Measurements from ENCODE around the gene DCBLD1. TPM values are rescaled to one million over a fixed set of nuclear protein-coding genes. Genes with fewer than 3 reads are reported as not detected.

Gene DCBLD1
- polyA plus RNA-seq, 1 donor (not counting 4 experiments of a cell fraction or from before 2014, with no cell fraction given), result 21.7 TPM

DNA sequence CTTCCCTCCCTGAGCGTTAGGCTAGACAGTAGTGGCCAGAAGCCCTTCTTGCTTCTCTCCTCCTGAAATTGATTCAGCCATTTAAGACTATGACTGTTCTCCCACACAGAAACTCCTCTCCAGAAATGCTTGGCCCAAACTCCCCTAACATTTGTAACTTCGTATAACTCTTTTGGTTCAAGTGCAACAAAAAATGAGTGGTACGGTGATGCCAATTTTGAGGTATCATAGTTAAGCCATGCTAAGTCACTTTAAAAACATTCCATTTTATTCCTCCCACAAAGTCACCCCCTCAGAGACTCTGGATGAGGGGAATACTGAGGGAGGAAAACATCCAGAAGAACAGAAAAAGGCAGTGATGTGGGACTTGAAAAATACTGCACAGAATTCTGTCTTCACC, 35.6 kb upstream of the DCBLD1 start:
- H3K4me1 ChIP-seq (ENCODE audit: control insufficient read depth, extremely low read depth, insufficient read depth, low read length), result peaks cover 40% of the 10 kb centered on the region

DNA sequence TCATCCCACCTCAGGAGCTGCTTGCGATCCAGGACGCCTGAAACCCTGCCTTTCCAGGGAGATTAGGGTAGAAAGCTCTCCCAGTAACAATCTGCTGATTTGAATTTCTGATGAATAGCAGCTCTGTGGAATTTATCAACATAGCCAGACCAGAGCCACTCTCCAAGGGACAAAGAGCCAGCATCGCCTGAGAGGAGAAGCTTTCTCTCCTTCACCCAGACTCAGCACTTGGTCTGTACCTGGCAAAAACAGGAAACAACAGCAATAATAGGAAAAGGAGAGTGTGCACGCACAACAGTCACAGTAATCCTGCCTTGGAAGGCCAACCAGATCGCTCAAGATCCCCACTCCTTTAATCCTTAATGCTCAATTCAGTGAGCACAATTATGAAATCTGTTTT, 34.5 kb upstream of the DCBLD1 start:
- Histone ChIP-seq H3K27me3 (ENCODE audit: control insufficient read depth, extremely low read depth, insufficient read depth, low read length) (no peaks in the 10 kb centered on the region), H3K4me1 (ENCODE audit: control insufficient read depth, extremely low read depth, insufficient read depth, low read length) (peaks cover 37% of the 10 kb centered on the region), H3K79me2 (ENCODE audit: control insufficient read depth, insufficient read depth, low read length) (no peaks in the 10 kb centered on the region), H3K36me3 (ENCODE audit: control insufficient read depth in 2 of 2, extremely low read depth in 1 of 2, insufficient read depth in 2 of 2, low read length in 2 of 2) (no peaks in the 10 kb centered on the region), H2AFZ (ENCODE audit: control insufficient read depth, low read length) (peak overlapping the region; percentile 81), H3K4me3 (ENCODE audit: control insufficient read depth in 2 of 3, extremely low read depth in 1 of 3, insufficient read depth in 2 of 3, low read depth in 1 of 3, low read length in 3 of 3) (no peak overlapping the region), H3K9ac (ENCODE audit: control insufficient read depth, extremely low read depth, insufficient read depth, low read length) (no peak overlapping the region), H3K4me2 (ENCODE audit: control insufficient read depth, extremely low read depth, insufficient read depth, low read depth, low read length) (peak overlapping the region; percentile 2), H3K9me3 (ENCODE audit: control insufficient read depth, low read depth, low read length) (no peaks in the 10 kb centered on the region), H4K20me1 (ENCODE audit: control insufficient read depth, extremely low read depth, insufficient read depth, low read length) (no peaks in the 10 kb centered on the region), H3K27ac (ENCODE audit: control insufficient read depth, insufficient read depth, low read length) (peak overlapping the region; percentile 42), H3K9me1 (ENCODE audit: control insufficient read depth, extremely low read depth, insufficient read depth, low read length) (no peaks in the 10 kb centered on the region)
- no peak for TF ChIP-seq EZH2 (IDR thresholded peaks at IDR 0.05; ENCODE audit: low read length)
- TF ChIP-seq, protein P1, sequence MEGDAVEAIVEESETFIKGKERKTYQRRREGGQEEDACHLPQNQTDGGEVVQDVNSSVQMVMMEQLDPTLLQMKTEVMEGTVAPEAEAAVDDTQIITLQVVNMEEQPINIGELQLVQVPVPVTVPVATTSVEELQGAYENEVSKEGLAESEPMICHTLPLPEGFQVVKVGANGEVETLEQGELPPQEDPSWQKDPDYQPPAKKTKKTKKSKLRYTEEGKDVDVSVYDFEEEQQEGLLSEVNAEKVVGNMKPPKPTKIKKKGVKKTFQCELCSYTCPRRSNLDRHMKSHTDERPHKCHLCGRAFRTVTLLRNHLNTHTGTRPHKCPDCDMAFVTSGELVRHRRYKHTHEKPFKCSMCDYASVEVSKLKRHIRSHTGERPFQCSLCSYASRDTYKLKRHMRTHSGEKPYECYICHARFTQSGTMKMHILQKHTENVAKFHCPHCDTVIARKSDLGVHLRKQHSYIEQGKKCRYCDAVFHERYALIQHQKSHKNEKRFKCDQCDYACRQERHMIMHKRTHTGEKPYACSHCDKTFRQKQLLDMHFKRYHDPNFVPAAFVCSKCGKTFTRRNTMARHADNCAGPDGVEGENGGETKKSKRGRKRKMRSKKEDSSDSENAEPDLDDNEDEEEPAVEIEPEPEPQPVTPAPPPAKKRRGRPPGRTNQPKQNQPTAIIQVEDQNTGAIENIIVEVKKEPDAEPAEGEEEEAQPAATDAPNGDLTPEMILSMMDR (optimal IDR thresholded peaks at IDR 0.05 in 1 of 3, IDR thresholded peaks at IDR 0.05 in 1 of 3, conservative IDR thresholded peaks at IDR 0.05 in 1 of 3; ENCODE audit: extremely low read depth in 1 of 3, insufficient read depth in 2 of 3, low read length in 3 of 3), result no peak
- dilution Hi-C loops (cut with MboI; ENCODE audit: extremely low pct_ligation_motif_present, low sequenced_read_pairs), result no loop called here
- DNase-seq (ENCODE audit: low read depth, low spot score) (no peak), FAIRE-seq (peak; percentile 67)

More for the DNA sequence above, 35.6 kb upstream of the DCBLD1 start:
- Histone ChIP-seq H3K4me2 (ENCODE audit: control insufficient read depth, extremely low read depth, insufficient read depth, low read depth, low read length) (no peak overlapping the region), H3K9ac (ENCODE audit: control insufficient read depth, extremely low read depth, insufficient read depth, low read length) (no peak overlapping the region), H3K36me3 (ENCODE audit: control insufficient read depth in 2 of 2, extremely low read depth in 1 of 2, insufficient read depth in 2 of 2, low read length in 2 of 2) (no peaks in the 10 kb centered on the region), H3K4me3 (ENCODE audit: control insufficient read depth in 2 of 3, extremely low read depth in 1 of 3, insufficient read depth in 2 of 3, low read depth in 1 of 3, low read length in 3 of 3) (no peak overlapping the region), H3K27ac (ENCODE audit: control insufficient read depth, insufficient read depth, low read length) (no peak overlapping the region), H3K9me1 (ENCODE audit: control insufficient read depth, extremely low read depth, insufficient read depth, low read length) (no peaks in the 10 kb centered on the region), H3K9me3 (ENCODE audit: control insufficient read depth, low read depth, low read length) (no peaks in the 10 kb centered on the region), H2AFZ (ENCODE audit: control insufficient read depth, low read length) (peak overlapping the region; percentile 53), H3K27me3 (ENCODE audit: control insufficient read depth, extremely low read depth, insufficient read depth, low read length) (no peaks in the 10 kb centered on the region), H4K20me1 (ENCODE audit: control insufficient read depth, extremely low read depth, insufficient read depth, low read length) (no peaks in the 10 kb centered on the region), H3K79me2 (ENCODE audit: control insufficient read depth, insufficient read depth, low read length) (no peaks in the 10 kb centered on the region)
- dilution Hi-C loops (cut with MboI; ENCODE audit: extremely low pct_ligation_motif_present, low sequenced_read_pairs), result no loop called here
- no peak for TF ChIP-seq EZH2 (IDR thresholded peaks at IDR 0.05; ENCODE audit: low read length)
- TF ChIP-seq, protein P1 (optimal IDR thresholded peaks at IDR 0.05 in 1 of 3, IDR thresholded peaks at IDR 0.05 in 1 of 3, conservative IDR thresholded peaks at IDR 0.05 in 1 of 3; ENCODE audit: extremely low read depth in 1 of 3, insufficient read depth in 2 of 3, low read length in 3 of 3), result no peak
- FAIRE-seq (no peak), DNase-seq (ENCODE audit: low read depth, low spot score) (no peak)

All from keratinocyte (primary cell).